Activated CD4-positive, alpha-beta memory T cell treated with anti-CD3 and anti-CD28 coated beads, Interleukin-2, amount 10 ng/mL, durations not matched to agents 7 days and 5 days (primary cell): ENCODE data around the gene RIMBP3C. TPM values are rescaled to one million over a fixed set of nuclear protein-coding genes. Genes with fewer than 3 reads are reported as not detected.

Experiments
- total RNA-seq, 2 experiments: library from RNA; stranded (reverse); gene quantifications; one replicate each; pipeline ENCODE4 v1.2.3, GENCODE V29; 2021

The RIMBP3C gene
- total RNA-seq, 2 experiments from 2014 or later: 0.23 to 0.33 TPM

Other genes starting within 250 kb of the RIMBP3C start
- under 1 TPM; 0.55 to 0.81 TPM for gene RIMBP3B, start 167.7 kb downstream of the RIMBP3C start, total RNA-seq
- gene HIC2, start 134.1 kb downstream of the RIMBP3C start, total RNA-seq: 1 to 10 TPM; 3.9 to 4.0 TPM
- gene TMEM191C, start 84.1 kb downstream of the RIMBP3C start, total RNA-seq: 1 to 10 TPM in 1 of 2 experiments, under 1 TPM in 1; 0.48 to 1.4 TPM
- gene UBE2L3, start 16.3 kb upstream of the RIMBP3C start, total RNA-seq: 10 to 100 TPM; 54.3 to 57.4 TPM
- 10 to 100 TPM; 37.1 to 38.0 TPM for gene YDJC, start 78.6 kb upstream of the RIMBP3C start, total RNA-seq
- under 1 TPM; 0.33 to 0.43 TPM for gene CCDC116, start 81.3 kb upstream of the RIMBP3C start, total RNA-seq
- gene SDF2L1, start 90.8 kb upstream of the RIMBP3C start, total RNA-seq: 10 to 100 TPM; 61.4 to 62.1 TPM
- gene PPIL2, start 114.6 kb upstream of the RIMBP3C start, total RNA-seq: 10 to 100 TPM; 62.5 to 66.3 TPM
- gene YPEL1, start 184.3 kb upstream of the RIMBP3C start, total RNA-seq: 10 to 100 TPM; 17.3 to 17.5 TPM